ENCODE measurements around the gene SYT2. TPM values are rescaled to one million over a fixed set of nuclear protein-coding genes. Genes with fewer than 3 reads are reported as not detected.

SYT2 gene
- total RNA-seq, 1 experiment from 2014 or later: not detected

DNA sequence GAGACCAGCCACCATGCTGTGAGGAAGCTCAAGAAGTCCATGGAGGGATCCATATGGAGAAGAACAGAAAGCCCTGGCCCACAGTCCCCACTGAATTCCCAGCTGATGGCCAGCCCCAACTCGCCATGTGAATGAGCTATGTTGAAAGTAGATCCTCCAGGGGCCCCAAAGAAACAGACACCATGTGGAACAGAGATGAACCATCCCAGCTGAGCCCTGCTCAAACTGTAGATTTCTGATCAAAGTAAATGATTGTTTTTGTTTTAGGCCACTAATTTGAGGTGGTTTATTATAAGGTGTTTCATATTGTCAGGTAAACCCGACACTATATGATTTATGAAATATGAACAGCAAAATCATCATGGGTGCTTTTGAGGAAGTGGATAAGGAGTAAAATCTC, 32.8 kb downstream of the SYT2 start:
- ChIA-PET POLR2A (ENCODE audit: unreplicated experiment) (no interaction called here), CTCF (no interaction called here)
- no peaks in the 10 kb centered on the region for H3K36me3 ChIP-seq (ENCODE audit: low read depth, low read length)
- no peak overlapping the region for H3K4me2 ChIP-seq (ENCODE audit: low read length)
- no peaks in the 10 kb centered on the region for H3K79me2 ChIP-seq (ENCODE audit: low read length)
- no peak overlapping the region for H3K9ac ChIP-seq (ENCODE audit: low read length)
- TF ChIP-seq EZH2 (IDR thresholded peaks at IDR 0.05; ENCODE audit: low read length, unreplicated experiment) (no peak), EZH2phosphoT487 (IDR thresholded peaks at IDR 0.05; ENCODE audit: borderline replicate concordance, low read length) (no peak)
- TF ChIP-seq, protein P1, sequence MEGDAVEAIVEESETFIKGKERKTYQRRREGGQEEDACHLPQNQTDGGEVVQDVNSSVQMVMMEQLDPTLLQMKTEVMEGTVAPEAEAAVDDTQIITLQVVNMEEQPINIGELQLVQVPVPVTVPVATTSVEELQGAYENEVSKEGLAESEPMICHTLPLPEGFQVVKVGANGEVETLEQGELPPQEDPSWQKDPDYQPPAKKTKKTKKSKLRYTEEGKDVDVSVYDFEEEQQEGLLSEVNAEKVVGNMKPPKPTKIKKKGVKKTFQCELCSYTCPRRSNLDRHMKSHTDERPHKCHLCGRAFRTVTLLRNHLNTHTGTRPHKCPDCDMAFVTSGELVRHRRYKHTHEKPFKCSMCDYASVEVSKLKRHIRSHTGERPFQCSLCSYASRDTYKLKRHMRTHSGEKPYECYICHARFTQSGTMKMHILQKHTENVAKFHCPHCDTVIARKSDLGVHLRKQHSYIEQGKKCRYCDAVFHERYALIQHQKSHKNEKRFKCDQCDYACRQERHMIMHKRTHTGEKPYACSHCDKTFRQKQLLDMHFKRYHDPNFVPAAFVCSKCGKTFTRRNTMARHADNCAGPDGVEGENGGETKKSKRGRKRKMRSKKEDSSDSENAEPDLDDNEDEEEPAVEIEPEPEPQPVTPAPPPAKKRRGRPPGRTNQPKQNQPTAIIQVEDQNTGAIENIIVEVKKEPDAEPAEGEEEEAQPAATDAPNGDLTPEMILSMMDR (conservative IDR thresholded peaks at IDR 0.05; ENCODE audit: low read depth, low read length): no peak
- no peak for DNase-seq
- H3K4me3 ChIP-seq (ENCODE audit: low read length): no peak overlapping the region
- no peaks in the 10 kb centered on the region for H3K9me2 ChIP-seq (replicated peaks; ENCODE audit: low read length)
- no peaks in the 10 kb centered on the region for H3K9me3 ChIP-seq (ENCODE audit: low read length)
- peaks cover 12% of the 10 kb centered on the region; the same call in 1 of the 2 replicates for H3K27me3 ChIP-seq (ENCODE audit: low read length)
- H3F3A ChIP-seq (ENCODE audit: low read length, unreplicated experiment): no peaks in the 10 kb centered on the region
- no TSS peak for BruUV-seq (replicated peaks)
- H3K4me1 ChIP-seq (ENCODE audit: insufficient read depth, low read length): no peaks in the 10 kb centered on the region
- H2AFZ ChIP-seq (ENCODE audit: low read length): no peak overlapping the region
- intact Hi-C loops (cut with micrococcal nuclease): no loop called here
- no peaks in the 10 kb centered on the region for H4K20me1 ChIP-seq (ENCODE audit: low read length)
- H3K27ac ChIP-seq (ENCODE audit: low read length): no peak overlapping the region
- ATAC-seq: no peak

DNA sequence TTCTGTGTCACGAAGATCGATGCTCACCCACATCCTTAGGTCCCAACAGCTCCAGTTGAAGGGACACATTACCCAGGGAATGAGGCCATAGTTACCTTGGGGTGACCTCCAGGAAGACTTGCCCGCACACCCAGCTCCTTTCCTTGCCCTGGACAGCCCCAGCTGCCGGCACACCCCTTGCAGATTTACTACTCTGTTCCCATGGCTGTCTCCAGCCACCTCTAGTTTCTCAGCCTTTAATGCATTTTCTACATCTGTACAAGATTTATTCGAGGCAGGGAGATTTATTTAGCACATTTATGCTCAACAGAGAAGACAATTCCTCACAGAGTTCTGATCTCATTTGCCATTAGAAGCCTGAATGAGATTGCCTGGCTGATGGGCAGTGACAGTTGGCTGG, 36.7 kb downstream of the SYT2 start:
- Histone ChIP-seq H3K9me3 (ENCODE audit: low read length) (no peaks in the 10 kb centered on the region), H3K4me1 (ENCODE audit: insufficient read depth, low read length) (no peaks in the 10 kb centered on the region), H3K4me3 (ENCODE audit: low read length) (no peak overlapping the region), H3K9ac (ENCODE audit: low read length) (no peak overlapping the region), H3K79me2 (ENCODE audit: low read length) (no peaks in the 10 kb centered on the region), H4K20me1 (ENCODE audit: low read length) (no peaks in the 10 kb centered on the region), H2AFZ (ENCODE audit: low read length) (no peak overlapping the region), H3K36me3 (ENCODE audit: low read depth, low read length) (no peaks in the 10 kb centered on the region), H3F3A (ENCODE audit: low read length, unreplicated experiment) (no peaks in the 10 kb centered on the region), H3K9me2 (replicated peaks; ENCODE audit: low read length) (no peaks in the 10 kb centered on the region), H3K27me3 (ENCODE audit: low read length) (peaks cover 12% of the 10 kb centered on the region; the same call in 1 of the 2 replicates), H3K4me2 (ENCODE audit: low read length) (no peak overlapping the region), H3K27ac (ENCODE audit: low read length) (no peak overlapping the region)
- POLR2A ChIA-PET (ENCODE audit: unreplicated experiment): no interaction called here
- no peak for TF ChIP-seq EZH2phosphoT487 (IDR thresholded peaks at IDR 0.05; ENCODE audit: borderline replicate concordance, low read length)
- TF ChIP-seq, protein P1 (conservative IDR thresholded peaks at IDR 0.05; ENCODE audit: low read depth, low read length): no peak
- TF ChIP-seq EZH2 (IDR thresholded peaks at IDR 0.05; ENCODE audit: low read length, unreplicated experiment): no peak
- no peak for ATAC-seq
- no TSS peak for BruUV-seq (replicated peaks)
- intact Hi-C loops (cut with micrococcal nuclease): no loop called here
- no peak for DNase-seq
- CTCF ChIA-PET: no interaction called here

DNA sequence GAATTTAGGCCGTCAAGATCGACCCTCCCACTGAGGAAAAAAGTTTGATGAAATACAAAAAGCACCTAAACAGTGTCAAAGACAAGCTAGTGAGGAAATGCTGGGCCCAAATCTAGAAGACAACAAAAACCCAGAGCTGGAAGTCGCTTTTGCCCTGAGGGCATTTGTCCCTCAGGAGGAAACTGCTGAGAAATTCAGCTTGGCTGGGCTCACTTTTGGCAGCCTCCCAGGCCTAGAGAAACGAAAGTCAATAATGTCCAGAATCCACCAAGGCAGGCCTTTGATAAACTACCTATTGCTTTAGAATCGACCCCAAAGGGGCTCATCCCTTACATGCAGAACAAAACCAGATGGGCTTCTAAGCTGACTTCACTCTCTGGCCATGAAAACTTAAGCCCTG, 38.9 kb downstream of the SYT2 start:
- Histone ChIP-seq H3K4me1 (ENCODE audit: insufficient read depth, low read length) (no peaks in the 10 kb centered on the region), H4K20me1 (ENCODE audit: low read length) (no peaks in the 10 kb centered on the region), H3K9ac (ENCODE audit: low read length) (no peak overlapping the region), H3K4me2 (ENCODE audit: low read length) (no peak overlapping the region), H3K4me3 (ENCODE audit: low read length) (no peak overlapping the region), H3K79me2 (ENCODE audit: low read length) (no peaks in the 10 kb centered on the region), H3K36me3 (ENCODE audit: low read depth, low read length) (no peaks in the 10 kb centered on the region), H2AFZ (ENCODE audit: low read length) (no peak overlapping the region), H3K9me3 (ENCODE audit: low read length) (no peaks in the 10 kb centered on the region), H3K27me3 (ENCODE audit: low read length) (no peaks in the 10 kb centered on the region), H3F3A (ENCODE audit: low read length, unreplicated experiment) (no peaks in the 10 kb centered on the region), H3K9me2 (replicated peaks; ENCODE audit: low read length) (no peaks in the 10 kb centered on the region), H3K27ac (ENCODE audit: low read length) (no peak overlapping the region)
- TF ChIP-seq, protein P1 (conservative IDR thresholded peaks at IDR 0.05; ENCODE audit: low read depth, low read length): no peak
- TF ChIP-seq EZH2 (IDR thresholded peaks at IDR 0.05; ENCODE audit: low read length, unreplicated experiment): no peak
- no peak for TF ChIP-seq EZH2phosphoT487 (IDR thresholded peaks at IDR 0.05; ENCODE audit: borderline replicate concordance, low read length)
- ChIA-PET POLR2A (ENCODE audit: unreplicated experiment) (no interaction called here), CTCF (no interaction called here)
- intact Hi-C loops (cut with micrococcal nuclease): no loop called here
- ATAC-seq (no peak), DNase-seq (peak; percentile 48)
- no TSS peak for BruUV-seq (replicated peaks)

Measured in PC-3 (cell line).